HuH-7 (cell line): Measurements from ENCODE around the gene PSMC2.
A peak's percentile ranks its signal among the peaks of the same experiment; 100 is the strongest.
"Not testable (repeated sequence)": the region's sequence is repeated elsewhere in the genome, so short reads cannot be mapped to it uniquely, and the experiment has no call there.

ENCODE experiments used
- DNase-seq: peaks from one replicate; pipeline ENCODE4 v3.0.0; 2011; ENCODE audit warnings: low spot score

The PSMC2 gene

GRCh38 chr7:103379270-103379975, 32.0 kb downstream of the PSMC2 start:
- DNase-seq: no peak

GRCh38 chr7:103380395-103381191, 33.1 kb downstream of the PSMC2 start:
- no peak for DNase-seq

GRCh38 chr7:103381280-103382031, 34.0 kb downstream of the PSMC2 start:
- DNase-seq: no peak

- DNase-seq: no peak
Measured at GRCh38 chr7:103382032-103382402, 34.6 kb downstream of the PSMC2 start.

GRCh38 chr7:103387242-103387641, 39.8 kb downstream of the PSMC2 start:
- no peak for DNase-seq

- DNase-seq: peak; percentile 20
Measured at GRCh38 chr7:103388469-103389140, 41.2 kb downstream of the PSMC2 start.

- DNase-seq: no peak
Measured at GRCh38 chr7:103389263-103389662, 41.8 kb downstream of the PSMC2 start.

GRCh38 chr7:103391150-103391549, 43.7 kb downstream of the PSMC2 start:
- DNase-seq: no peak

GRCh38 chr7:103391976-103392375, 44.5 kb downstream of the PSMC2 start:
- no peak for DNase-seq

GRCh38 chr7:103394566-103394965, 47.1 kb downstream of the PSMC2 start:
- no peak for DNase-seq

- DNase-seq: no peak
Measured at GRCh38 chr7:103395071-103395470, 47.6 kb downstream of the PSMC2 start.

- no peak for DNase-seq
Measured at GRCh38 chr7:103396471-103396870, 49.0 kb downstream of the PSMC2 start.

- no peak for DNase-seq
Measured at GRCh38 chr7:103398483-103399127, 51.2 kb downstream of the PSMC2 start.

GRCh38 chr7:103399687-103400086, 52.2 kb downstream of the PSMC2 start:
- not testable (repeated sequence) for DNase-seq

GRCh38 chr7:103405789-103406613, 58.6 kb downstream of the PSMC2 start:
- DNase-seq: not testable (repeated sequence)

- no peak for DNase-seq
Measured at GRCh38 chr7:103412151-103412550, 64.7 kb downstream of the PSMC2 start.

GRCh38 chr7:103413407-103413806, 66.0 kb downstream of the PSMC2 start:
- DNase-seq: no peak

GRCh38 chr7:103418241-103418640, 70.8 kb downstream of the PSMC2 start:
- DNase-seq: no peak
